ENCODE results near the gene SNRK. TPM values are rescaled to one million over a fixed set of nuclear protein-coding genes. Genes with fewer than 3 reads are reported as not detected.

Gene SNRK
- total and polyA plus RNA-seq, 2 of the 13 experiments (the other 11 are each of a cell fraction or from before 2014, with no cell fraction given) = 11.4 to 16.1 TPM

GRCh38 chr3:43288850-43289249, 2.5 kb downstream of the SNRK start (continued):
- TF ChIP-seq ZNF512 (CRISPR knock-in tag; IDR thresholded peaks at IDR 0.05) (no peak), ZNF720 (CRISPR knock-in tag; IDR thresholded peaks at IDR 0.05) (no peak), ZNF124 (CRISPR knock-in tag; IDR thresholded peaks at IDR 0.05) (peak; percentile 32; the same call in 1 of the 2 replicates), PPARG (CRISPR knock-in tag; conservative IDR thresholded peaks at IDR 0.05) (peak; percentile 12; the same call in 1 of the 2 replicates), NFKB2 (CRISPR knock-in tag; IDR thresholded peaks at IDR 0.05; ENCODE audit: borderline replicate concordance) (no peak), HOXA5 (CRISPR knock-in tag; IDR thresholded peaks at IDR 0.05) (no peak), ARNT2 (CRISPR knock-in tag; IDR thresholded peaks at IDR 0.05; ENCODE audit: low read depth) (no peak), TERF1 (CRISPR knock-in tag; IDR thresholded peaks at IDR 0.05) (no peak), FIP1L1 (IDR thresholded peaks at IDR 0.05; ENCODE audit: borderline replicate concordance, insufficient read depth, low read depth, low read length) (no peak), DNMT3B (CRISPR knock-in tag; conservative IDR thresholded peaks at IDR 0.05) (no peak), MAFK (conservative IDR thresholded peaks at IDR 0.05 in 1 of 2, IDR thresholded peaks at IDR 0.05 in 1 of 2; ENCODE audit: low read length in 2 of 2) (no peak), PHB2 (IDR thresholded peaks at IDR 0.05; ENCODE audit: partially characterized antibody) (no peak), IRX3 (CRISPR knock-in tag; IDR thresholded peaks at IDR 0.05; ENCODE audit: borderline replicate concordance, low read depth) (no peak), CEBPG (CRISPR knock-in tag; IDR thresholded peaks at IDR 0.05) (no peak), HES4 (CRISPR knock-in tag; IDR thresholded peaks at IDR 0.05; ENCODE audit: borderline replicate concordance) (no peak), HOXA7 (CRISPR knock-in tag; IDR thresholded peaks at IDR 0.05) (no peak), SIN3B (IDR thresholded peaks at IDR 0.05; ENCODE audit: low read length) (no peak), ZNF879 (CRISPR knock-in tag; IDR thresholded peaks at IDR 0.05) (no peak), HNRNPH1 (optimal IDR thresholded peaks at IDR 0.05; ENCODE audit: low read depth, low read length) (no peak), E2F5 (CRISPR knock-in tag; conservative IDR thresholded peaks at IDR 0.05) (no peak), NRL (CRISPR knock-in tag; IDR thresholded peaks at IDR 0.05; ENCODE audit: borderline replicate concordance) (no peak), MED1 (CRISPR knock-in tag; IDR thresholded peaks at IDR 0.05) (peak; percentile 52; the same call in 1 of the 2 replicates), SOX13 (IDR thresholded peaks at IDR 0.05) (no peak), SOX13 (CRISPR knock-in tag; conservative IDR thresholded peaks at IDR 0.05 in 1 of 2, IDR thresholded peaks at IDR 0.05 in 1 of 2) (peak in 1 of 2 experiments; percentile 58; a peak in 2 of 4 replicates), ZBTB38 (CRISPR knock-in tag; IDR thresholded peaks at IDR 0.05) (no peak), NR2C2 (CRISPR knock-in tag; IDR thresholded peaks at IDR 0.05; ENCODE audit: borderline replicate concordance) (0 out of 2 replicates have a peak, but pooled peaks have one; percentile 13), ZNF251 (CRISPR knock-in tag; IDR thresholded peaks at IDR 0.05) (no peak), FOXA3 (CRISPR knock-in tag; IDR thresholded peaks at IDR 0.05) (peak; percentile 73)

All from HepG2 (cell line).